Measurements from ENCODE around the gene IL5RA. TPM values are rescaled to one million over a fixed set of nuclear protein-coding genes. Genes with fewer than 3 reads are reported as not detected.

IL5RA gene
- total RNA-seq, 2 experiments from 2014 or later: not detected

GRCh38 chr3:3102751-3103150 lies 7.4 kb downstream of the IL5RA start:
- H3K27me3 Mint-ChIP-seq: peaks cover 4% of the 10 kb centered on the region
- no peaks in the 10 kb centered on the region for H3K36me3 Mint-ChIP-seq (ENCODE audit: low read depth)
- intact Hi-C loops (cut with micrococcal nuclease): no loop called here
- no peak for TF ChIP-seq CTCF (IDR thresholded peaks at IDR 0.05)
- ATAC-seq: no peak
- H3K27ac Mint-ChIP-seq: no peak overlapping the region
- CTCF ChIA-PET: no interaction called here
- H3K9me3 Mint-ChIP-seq: no peaks in the 10 kb centered on the region
- POLR2A ChIA-PET: no interaction called here
- DNase-seq: no peak
- H3K4me1 Mint-ChIP-seq (ENCODE audit: low read depth): no peaks in the 10 kb centered on the region
- H3K4me3 Mint-ChIP-seq: no peak overlapping the region

- intact Hi-C loops (cut with micrococcal nuclease): no loop called here
- H3K36me3 Mint-ChIP-seq (ENCODE audit: low read depth): no peaks in the 10 kb centered on the region
- ChIA-PET CTCF (no interaction called here), POLR2A (no interaction called here)
- no peak for ATAC-seq
- no peak overlapping the region for H3K4me3 Mint-ChIP-seq
- no peaks in the 10 kb centered on the region for H3K9me3 Mint-ChIP-seq
- H3K27ac Mint-ChIP-seq: no peak overlapping the region
- DNase-seq: no peak
- H3K4me1 Mint-ChIP-seq (ENCODE audit: low read depth): no peaks in the 10 kb centered on the region
- H3K27me3 Mint-ChIP-seq: peaks cover 2% of the 10 kb centered on the region
- TF ChIP-seq CTCF (IDR thresholded peaks at IDR 0.05): no peak
Measured at GRCh38 chr3:3101660-3102458, 8.3 kb downstream of the IL5RA start.

- TF ChIP-seq CTCF (IDR thresholded peaks at IDR 0.05): no peak
Measured at GRCh38 chr3:3097958-3098357, 12.2 kb downstream of the IL5RA start.

GRCh38 chr3:3089017-3089416 lies 21.2 kb downstream of the IL5RA start:
- Mint-ChIP-seq H3K36me3 (ENCODE audit: low read depth) (no peaks in the 10 kb centered on the region), H3K9me3 (no peaks in the 10 kb centered on the region), H3K4me1 (ENCODE audit: low read depth) (no peaks in the 10 kb centered on the region), H3K27me3 (no peaks in the 10 kb centered on the region), H3K4me3 (no peak overlapping the region), H3K27ac (no peak overlapping the region)
- no peak for DNase-seq
- ChIA-PET POLR2A (interaction anchor here (0.6 kb wide), 1 partner anchor 23 kb away, joined by 3 read pairs; no protein-coding TSS in a partner anchor), CTCF (no interaction called here)
- no peak for TF ChIP-seq CTCF (IDR thresholded peaks at IDR 0.05)
- intact Hi-C loops (cut with micrococcal nuclease): no loop called here
- no peak for ATAC-seq

More at GRCh38 chr3:3097958-3098357, 12.2 kb downstream of the IL5RA start:
- ATAC-seq: no peak
- CTCF ChIA-PET: no interaction called here
- Mint-ChIP-seq H3K4me1 (ENCODE audit: low read depth) (no peaks in the 10 kb centered on the region), H3K9me3 (no peaks in the 10 kb centered on the region), H3K27ac (no peak overlapping the region), H3K36me3 (ENCODE audit: low read depth) (no peaks in the 10 kb centered on the region), H3K4me3 (no peak overlapping the region), H3K27me3 (no peaks in the 10 kb centered on the region)
- intact Hi-C loops (cut with micrococcal nuclease): no loop called here
- POLR2A ChIA-PET: no interaction called here
- DNase-seq: no peak

GRCh38 chr3:3087716-3088465 lies 22.3 kb downstream of the IL5RA start:
- intact Hi-C loops (cut with micrococcal nuclease): no loop called here
- ATAC-seq (no peak), DNase-seq (no peak)
- TF ChIP-seq CTCF (IDR thresholded peaks at IDR 0.05): no peak
- no peaks in the 10 kb centered on the region for H3K27me3 Mint-ChIP-seq
- no peaks in the 10 kb centered on the region for H3K9me3 Mint-ChIP-seq
- H3K4me3 Mint-ChIP-seq: no peak overlapping the region
- H3K4me1 Mint-ChIP-seq (ENCODE audit: low read depth): no peaks in the 10 kb centered on the region
- CTCF ChIA-PET: no interaction called here
- no peak overlapping the region for H3K27ac Mint-ChIP-seq
- no peaks in the 10 kb centered on the region for H3K36me3 Mint-ChIP-seq (ENCODE audit: low read depth)
- POLR2A ChIA-PET: no interaction called here
